GM19395 (cell line): Measurements from ENCODE around the gene EFEMP2.
"Not testable (repeated sequence)": the region's sequence is repeated elsewhere in the genome, so short reads cannot be mapped to it uniquely, and the experiment has no call there.

ENCODE experiments used
- ATAC-seq: cut with Tn5 transposase; IDR thresholded peaks from one replicate; pipeline ENCODE4 v1.9.1; 2021; ENCODE audit warnings: mild to moderate bottlenecking, moderate library complexity; ENCODE audit not compliant: unreplicated experiment

EFEMP2 gene

DNA sequence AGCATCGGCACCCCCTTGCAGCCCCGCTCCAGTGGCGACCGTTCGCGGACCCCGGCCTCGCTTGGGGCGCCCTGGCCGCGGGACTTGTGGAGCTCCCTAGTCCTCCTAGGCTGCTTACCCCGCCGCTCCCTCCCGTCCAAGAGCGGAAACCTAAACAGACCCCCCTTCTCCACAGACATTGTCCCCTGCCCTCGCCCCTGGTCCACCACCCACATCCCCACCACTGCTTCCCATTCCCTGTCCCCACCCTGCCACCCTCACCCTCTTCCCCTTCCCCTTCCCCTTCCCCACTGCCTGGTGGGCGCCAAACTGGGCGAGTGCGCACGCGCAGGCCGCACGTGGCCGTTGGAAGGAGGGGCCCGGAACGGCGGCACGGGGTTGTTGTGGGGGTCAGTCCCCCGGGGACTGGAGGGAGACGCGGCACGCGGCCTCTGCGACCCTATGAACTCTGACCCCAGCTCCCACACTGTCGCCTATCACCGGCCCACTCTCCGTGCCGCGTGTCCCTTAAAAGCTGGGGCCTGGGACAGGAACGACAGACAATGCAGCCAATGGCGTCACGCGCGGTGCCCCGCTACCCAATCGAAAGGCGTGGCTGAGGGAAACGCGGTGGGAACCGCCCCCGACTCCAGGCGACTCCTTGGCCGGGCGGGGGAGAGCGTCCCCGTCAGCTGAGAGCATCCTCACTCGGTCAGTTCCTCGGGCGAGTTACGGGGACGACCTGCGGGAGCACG is 39.1 kb downstream of the EFEMP2 start, which contains the start of gene SNX32:
Gene SNX32 (plus strand): TSS at position 667 of the 734 bp plus-strand sequence. CDS start 103 bp downstream, outside the sequence.
- ATAC-seq: peak; percentile 91

DNA sequence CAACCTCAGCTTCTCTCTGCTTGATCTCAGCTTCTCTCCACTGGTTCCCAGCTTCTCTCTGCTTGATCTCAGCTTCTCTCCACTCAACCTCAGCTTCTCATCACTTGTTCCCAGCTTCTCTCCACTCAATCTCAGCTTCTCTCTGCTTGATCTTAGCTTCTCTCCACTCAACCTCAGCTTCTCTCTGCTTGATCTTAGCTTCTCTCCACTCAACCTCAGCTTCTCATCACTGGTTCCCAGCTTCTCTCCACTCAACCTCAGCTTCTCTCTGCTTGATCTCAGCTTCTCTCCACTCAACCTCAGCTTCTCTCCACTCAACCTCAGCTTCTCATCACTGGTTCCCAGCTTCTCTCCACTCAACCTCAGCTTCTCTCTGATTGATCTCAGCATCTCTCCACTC is 40.4 kb downstream of the EFEMP2 start:
- not testable (repeated sequence) for ATAC-seq

DNA sequence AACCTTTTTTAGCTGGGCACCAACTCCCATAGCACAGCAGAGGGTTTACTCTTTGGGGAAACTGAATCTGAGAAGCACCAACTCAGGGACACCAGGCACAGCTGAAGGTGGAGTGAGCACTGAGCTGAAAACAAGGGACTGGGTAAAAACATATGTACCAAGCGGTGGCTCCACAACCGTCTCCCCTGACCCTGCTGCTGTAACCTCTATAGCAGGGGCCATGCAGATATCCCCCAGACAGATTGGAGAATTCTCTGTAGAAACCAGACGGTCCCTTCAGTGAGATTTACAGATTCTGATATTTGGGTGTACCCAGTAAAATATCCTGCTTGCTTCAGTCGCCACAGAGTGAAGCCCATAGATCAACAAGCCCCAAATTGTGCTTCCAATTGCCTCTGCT is 43.1 kb downstream of the EFEMP2 start:
- ATAC-seq: no peak

DNA sequence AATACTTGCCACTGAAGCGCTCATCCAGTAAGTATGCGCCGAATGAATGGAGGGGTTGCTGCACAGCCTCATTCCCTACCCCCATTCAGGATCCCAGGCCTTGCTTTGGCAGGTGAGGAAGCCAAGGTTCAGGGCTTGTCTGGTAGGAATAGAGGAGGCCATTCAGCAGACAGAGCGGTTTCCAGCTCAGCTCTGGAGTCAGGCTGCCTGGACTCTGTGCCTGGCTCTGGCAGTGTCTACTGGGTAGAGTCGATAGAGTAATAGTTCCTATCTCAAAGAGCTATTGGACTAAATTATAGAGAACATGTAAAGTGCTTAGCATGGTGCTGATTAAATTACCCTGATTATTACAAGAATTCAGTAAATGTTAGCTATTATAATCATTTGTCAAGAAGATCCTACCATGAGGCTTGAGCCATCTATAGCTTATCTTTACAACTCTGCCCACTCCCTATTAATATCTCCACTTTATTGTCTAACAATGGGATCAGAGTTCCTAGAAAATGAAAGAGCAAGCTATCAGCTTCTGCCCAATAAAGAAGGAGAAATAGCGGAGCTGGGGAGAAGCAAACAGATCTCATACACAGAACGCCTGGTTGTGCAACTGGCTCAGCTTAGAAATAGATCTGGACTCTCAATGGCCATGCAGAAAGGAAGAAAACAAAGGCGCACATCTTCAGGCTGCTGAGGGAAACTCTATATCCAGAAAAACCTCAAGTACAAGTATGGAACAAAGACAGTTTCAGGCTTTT is 45.4 kb downstream of the EFEMP2 start:
- no peak for ATAC-seq

DNA sequence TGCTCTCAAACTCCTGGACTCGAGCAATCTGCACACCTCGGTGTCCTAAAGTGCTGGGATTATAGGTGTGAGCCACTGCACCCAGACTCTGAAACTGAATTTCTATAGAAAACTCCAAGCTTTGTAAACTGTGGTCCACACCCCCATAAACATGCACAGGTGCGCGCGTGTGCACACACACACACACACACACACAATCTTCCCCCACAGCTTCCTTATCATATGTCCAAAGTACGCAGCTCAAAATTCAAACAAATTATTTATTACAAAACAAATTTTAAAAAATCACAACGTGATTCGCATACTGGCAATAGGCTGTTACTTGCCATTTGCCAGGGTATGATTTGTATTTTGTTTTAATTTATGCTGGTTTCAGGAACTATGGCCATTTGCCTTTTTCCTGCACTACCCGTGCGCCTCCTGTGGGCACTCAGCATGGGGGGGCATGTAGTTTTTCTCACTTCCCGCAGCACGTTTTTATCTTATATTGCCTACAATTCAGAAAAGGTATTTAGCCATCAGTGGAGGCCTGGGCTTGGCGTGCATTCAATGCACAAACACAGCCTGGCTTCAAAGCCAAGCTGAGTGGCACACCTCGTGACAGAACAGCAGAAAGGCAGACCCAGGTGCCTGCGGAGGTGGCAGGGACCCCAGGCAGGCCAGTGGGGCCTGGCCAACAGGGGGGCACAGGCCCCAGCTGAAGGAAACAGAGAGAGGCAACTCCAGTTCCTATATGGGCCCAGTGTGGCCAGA is 49.6 kb downstream of the EFEMP2 start:
- ATAC-seq: no peak

DNA sequence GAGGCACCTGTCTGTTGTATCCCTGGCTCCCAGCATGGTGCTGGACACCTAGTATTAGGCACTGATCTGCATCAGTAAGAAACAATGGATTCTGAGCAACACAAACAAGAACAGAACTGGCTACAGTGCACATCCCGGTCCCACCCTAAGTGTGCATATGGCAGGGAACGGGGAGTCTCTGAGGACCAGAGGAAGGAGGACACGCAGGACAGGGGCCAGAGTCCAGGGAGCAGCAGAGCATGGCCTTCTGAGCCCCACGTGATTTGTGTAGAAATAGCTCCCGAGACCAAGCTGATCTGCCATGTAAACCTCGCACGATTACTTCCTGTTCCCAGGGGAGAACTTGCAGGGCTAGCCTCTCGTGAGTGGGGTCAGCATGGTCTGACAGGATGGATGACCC is 51.5 kb downstream of the EFEMP2 start:
- ATAC-seq: no peak

GRCh38 chr11:65817835-65818680 is 54.5 kb downstream of the EFEMP2 start:
- ATAC-seq: peak; percentile 60

DNA sequence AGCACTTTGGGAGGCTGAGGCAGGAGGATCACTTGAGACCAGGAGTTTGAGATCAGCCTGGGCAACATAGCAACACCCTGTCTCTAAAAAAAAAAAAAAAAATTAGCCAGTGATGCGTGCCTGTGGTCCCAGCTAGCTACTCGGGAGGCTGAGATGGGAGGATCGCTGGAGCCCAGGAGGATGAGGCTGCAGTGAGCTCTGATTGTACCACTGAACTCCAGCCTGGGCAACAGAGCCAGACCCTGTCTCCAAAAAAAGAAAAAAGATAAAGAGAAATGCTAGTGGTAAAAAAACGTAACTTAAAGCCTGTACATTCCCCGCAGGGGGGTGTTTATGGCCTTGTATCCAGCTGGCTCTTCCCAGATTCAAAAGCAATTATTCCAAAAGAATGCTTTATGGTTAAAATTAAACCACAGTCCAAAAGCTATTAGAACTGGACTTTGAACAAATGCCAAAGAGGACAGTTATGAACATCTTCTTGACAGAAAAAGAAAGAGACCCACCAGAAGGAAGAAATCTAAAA is 55.2 kb downstream of the EFEMP2 start:
- no peak for ATAC-seq

GRCh38 chr11:65816696-65817095 is 55.9 kb downstream of the EFEMP2 start:
- no peak for ATAC-seq
